HEK293T (cell line): ENCODE data around the gene EMP2.
"Not testable (repeated sequence)": the region's sequence is repeated elsewhere in the genome, so short reads cannot be mapped to it uniquely, and the experiment has no call there.

ENCODE experiments used
- CTCF ChIA-PET: fragments of 350-600 bp; formaldehyde crosslinking; extraction: SDS; loops from one replicate; lab custom pipeline; 2021; ENCODE audit warnings: antibody characterized with exemption, inconsistent platforms; lab: Yijun Ruan, JAX
- POLR2A ChIA-PET: fragments of 350-600 bp; formaldehyde crosslinking; extraction: SDS; loops from one replicate; lab custom pipeline; 2020; ENCODE audit warnings: antibody characterized with exemption, inconsistent platforms; lab: Yijun Ruan, JAX
- DNase-seq: peaks from one replicate; pipeline ENCODE4 v3.0.0; 2012; ENCODE audit warnings: mixed read lengths; ENCODE audit errors: extremely low spot score
- ARNT ChIP-seq: fragments of 450-650 bp; IDR thresholded peaks from 2 replicates; pipeline ENCODE4 v1.6.1; 2017; ENCODE audit warnings: mild to moderate bottlenecking
- BHLHE40 ChIP-seq: fragments of 450-650 bp; IDR thresholded peaks from 2 replicates; pipeline ENCODE4 v1.6.1; 2016; ENCODE audit warnings: mild to moderate bottlenecking, moderate library complexity, borderline replicate concordance
- CTBP1 ChIP-seq: fragments of 450-650 bp; IDR thresholded peaks from 2 replicates; pipeline ENCODE4 v1.6.1; 2016; ENCODE audit warnings: borderline replicate concordance
- ELF4 ChIP-seq: fragments of 450-650 bp; IDR thresholded peaks from 2 replicates; pipeline ENCODE4 v1.6.1; 2017; ENCODE audit warnings: antibody characterized with exemption
- FOXA1 ChIP-seq: fragments of 450-650 bp; IDR thresholded peaks from 2 replicates; pipeline ENCODE4 v1.6.1; 2016; ENCODE audit warnings: mild to moderate bottlenecking
- FOXK2 ChIP-seq: fragments of 450-650 bp; IDR thresholded peaks from 2 replicates; pipeline ENCODE4 v1.6.1; 2016; ENCODE audit warnings: mild to moderate bottlenecking
- FOXM1 ChIP-seq: fragments of 450-650 bp; IDR thresholded peaks from 2 replicates; pipeline ENCODE4 v1.6.1; 2017; ENCODE audit warnings: mild to moderate bottlenecking, borderline replicate concordance
- HDGF ChIP-seq: fragments of 450-650 bp; IDR thresholded peaks from 2 replicates; pipeline ENCODE4 v1.6.1; 2017; ENCODE audit warnings: antibody characterized with exemption, borderline replicate concordance
- L3MBTL2 ChIP-seq: fragments of 450-650 bp; conservative IDR thresholded peaks from 2 replicates; pipeline ENCODE4 v1.6.1; 2016; ENCODE audit warnings: mild to moderate bottlenecking
- LEF1 ChIP-seq: fragments of 450-650 bp; IDR thresholded peaks from 2 replicates; pipeline ENCODE4 v1.6.1; 2017; ENCODE audit warnings: mild to moderate bottlenecking, borderline replicate concordance
- NFRKB ChIP-seq: fragments of 450-650 bp; IDR thresholded peaks from 2 replicates; pipeline ENCODE4 v1.6.1; 2016; ENCODE audit warnings: mild to moderate bottlenecking, moderate library complexity
- PKNOX1 ChIP-seq: fragments of 450-650 bp; IDR thresholded peaks from 2 replicates; pipeline ENCODE4 v1.6.1; 2016
- SP1 ChIP-seq: fragments of 450-650 bp; IDR thresholded peaks from 2 replicates; pipeline ENCODE4 v1.6.1; 2017
- SUZ12 ChIP-seq: fragments of 450-650 bp; IDR thresholded peaks from 2 replicates; pipeline ENCODE4 v1.6.1; 2016; ENCODE audit warnings: mild to moderate bottlenecking
- TARDBP ChIP-seq: fragments of 450-650 bp; IDR thresholded peaks from 2 replicates; pipeline ENCODE4 v1.6.1; 2016
- ZNF384 ChIP-seq: fragments of 450-650 bp; IDR thresholded peaks from 2 replicates; pipeline ENCODE4 v1.6.1; 2016

The EMP2 gene

GRCh38 chr16:10562361-10562899 is 18.0 kb downstream of the EMP2 start:
- DNase-seq: no peak
- CTCF ChIA-PET: interaction anchor here (0.5 kb wide), 1 partner anchor 48 kb away, joined by 7 read pairs; no protein-coding TSS in a partner anchor
- TF ChIP-seq CTBP1 (no peak), TARDBP (no peak), LEF1 (no peak), HDGF (no peak), L3MBTL2 (no peak), SP1 (no peak), ZNF384 (no peak), BHLHE40 (no peak), FOXA1 (no peak), ELF4 (no peak)
- POLR2A ChIA-PET: no interaction called here

DNA sequence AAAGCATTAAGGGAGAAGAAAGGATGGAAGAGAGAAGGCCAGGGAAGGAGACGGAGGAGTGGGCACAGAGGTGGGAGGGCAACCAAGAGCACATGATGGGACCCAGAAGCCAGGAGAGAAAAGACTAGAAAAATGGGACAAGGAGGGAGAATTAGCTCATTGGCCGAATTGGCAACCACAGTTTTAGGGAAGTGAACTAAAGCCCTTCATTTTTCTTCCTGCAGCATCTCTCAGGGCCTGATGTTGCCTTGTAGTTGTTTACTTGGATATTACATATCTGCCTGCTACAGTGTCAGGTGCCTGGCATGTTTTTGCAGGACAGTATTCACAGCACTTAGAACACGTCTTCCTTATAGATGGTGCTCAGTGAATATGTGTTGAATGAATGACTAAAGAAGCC is 19.0 kb downstream of the EMP2 start:
- no peak for TF ChIP-seq NFRKB
- no peak for TF ChIP-seq BHLHE40
- TF ChIP-seq SP1: no peak
- no peak for TF ChIP-seq PKNOX1
- no peak for TF ChIP-seq ARNT
- TF ChIP-seq ELF4: no peak
- TF ChIP-seq SUZ12: no peak
- no peak for TF ChIP-seq HDGF
- DNase-seq: no peak
- ChIA-PET POLR2A (no interaction called here), CTCF (no interaction called here)

DNA sequence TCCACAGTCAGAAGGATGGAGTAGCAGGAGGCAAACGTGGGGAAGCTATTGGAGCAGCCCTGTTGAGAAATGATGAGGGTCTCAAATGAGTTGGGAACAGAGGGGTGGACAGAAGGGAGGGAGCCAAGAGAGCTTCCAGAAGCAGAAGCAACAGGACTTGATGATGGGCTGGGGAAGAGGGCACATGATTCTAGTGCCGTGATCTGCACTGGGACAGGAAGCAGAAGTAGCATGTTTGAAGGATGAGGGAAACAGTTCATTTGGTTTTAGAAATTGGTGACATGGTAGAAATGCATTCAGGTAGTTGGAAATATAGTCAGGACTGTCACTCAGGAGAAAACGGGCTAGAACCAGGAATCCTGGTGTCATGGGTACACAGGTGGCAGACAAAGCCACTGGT is 19.4 kb downstream of the EMP2 start:
- ChIA-PET POLR2A (no interaction called here), CTCF (no interaction called here)
- no peak for DNase-seq
- TF ChIP-seq PKNOX1: no peak
- no peak for TF ChIP-seq ELF4
- TF ChIP-seq BHLHE40: no peak
- TF ChIP-seq FOXA1: no peak
- no peak for TF ChIP-seq NFRKB
- TF ChIP-seq TARDBP: no peak
- TF ChIP-seq ARNT: no peak
- TF ChIP-seq HDGF: no peak
- no peak for TF ChIP-seq SUZ12
- TF ChIP-seq ZNF384: no peak
- TF ChIP-seq SP1: no peak
- no peak for TF ChIP-seq FOXM1

- POLR2A ChIA-PET, DNase-seq: not testable (repeated sequence)
- CTCF ChIA-PET: interaction anchor here (0.7 kb wide), 1 partner anchor 48 kb away, joined by 3 read pairs; no protein-coding TSS in a partner anchor
Measured at GRCh38 chr16:10559792-10560191, 20.6 kb downstream of the EMP2 start.

DNA sequence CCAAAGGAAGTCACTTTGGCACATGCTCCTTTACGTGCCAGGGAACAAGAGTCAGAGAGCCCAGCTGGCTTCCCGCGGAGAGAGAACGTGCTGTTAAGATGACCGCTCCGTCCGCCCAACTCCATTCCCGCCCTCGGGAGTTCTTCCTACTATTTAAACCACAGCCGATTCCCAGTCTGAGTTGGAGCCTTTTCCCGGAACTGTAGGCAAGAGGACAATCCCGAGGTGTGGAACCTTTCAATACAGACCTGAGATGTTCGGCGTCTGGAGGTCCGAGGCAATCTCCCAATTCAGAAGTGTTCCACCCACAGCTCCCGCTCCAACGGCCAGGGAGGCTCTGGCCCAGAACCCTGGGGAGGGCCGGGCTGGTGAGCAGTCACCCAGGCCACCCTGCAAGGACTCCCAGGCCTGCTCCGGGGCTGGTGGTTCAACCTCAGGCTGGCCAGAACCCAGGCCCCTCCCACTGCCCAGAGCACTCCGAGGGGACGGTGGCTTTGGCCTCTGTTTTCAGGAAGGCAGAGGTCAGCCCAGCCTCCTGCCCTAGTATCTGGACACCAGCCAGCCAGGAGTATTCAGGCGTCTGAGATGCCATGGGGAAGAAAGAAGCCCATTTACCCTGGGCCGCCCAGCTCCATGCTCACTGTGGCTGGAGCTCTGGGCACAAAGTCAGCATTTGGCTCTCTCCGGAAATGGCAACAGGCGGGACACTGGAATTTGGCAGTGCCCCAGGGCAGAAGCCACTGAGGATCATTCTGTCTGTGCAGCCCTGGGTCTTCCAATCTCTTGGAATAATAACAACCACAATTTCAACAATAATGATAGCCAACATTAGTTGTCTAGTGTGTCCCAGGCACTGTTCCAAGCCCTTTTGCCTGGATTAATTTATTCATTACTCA is 21.4 kb downstream of the EMP2 start:
- POLR2A ChIA-PET: no interaction called here
- DNase-seq: no peak
- no peak for TF ChIP-seq CTBP1
- no peak for TF ChIP-seq ELF4
- no peak for TF ChIP-seq FOXM1
- no peak for TF ChIP-seq FOXK2
- TF ChIP-seq ARNT: no peak
- no peak for TF ChIP-seq FOXA1
- TF ChIP-seq TARDBP: no peak
- TF ChIP-seq SP1: no peak
- CTCF ChIA-PET: no interaction called here

GRCh38 chr16:10558305-10558704 is 22.1 kb downstream of the EMP2 start:
- POLR2A ChIA-PET: no interaction called here
- TF ChIP-seq ARNT: no peak
- no peak for TF ChIP-seq L3MBTL2
- TF ChIP-seq BHLHE40: no peak
- TF ChIP-seq SP1: no peak
- TF ChIP-seq HDGF: no peak
- TF ChIP-seq SUZ12: no peak
- no peak for TF ChIP-seq FOXM1
- TF ChIP-seq NFRKB: no peak
- no peak for TF ChIP-seq FOXK2
- no peak for TF ChIP-seq CTBP1
- no peak for TF ChIP-seq ZNF384
- no peak for TF ChIP-seq LEF1
- TF ChIP-seq ELF4: no peak
- TF ChIP-seq FOXA1: no peak
- no peak for TF ChIP-seq PKNOX1
- no peak for TF ChIP-seq TARDBP
- CTCF ChIA-PET: no interaction called here
- DNase-seq: no peak
